Measurements from ENCODE around the gene PLPPR4.
"Not testable (repeated sequence)": the region's sequence is repeated elsewhere in the genome, so short reads cannot be mapped to it uniquely, and the experiment has no call there.

Gene PLPPR4

GRCh38 chr1:99264201-99265021, at the start of gene PLPPR4:
Gene PLPPR4 (plus strand): TSS chr1:99264492. CDS start chr1:99264594, 102 bp downstream.
- peak; percentile 55 for DNase-seq (ENCODE audit: low read depth)

GRCh38 chr1:99216956-99217355, 47.3 kb upstream of the PLPPR4 start:
- no peak for DNase-seq (ENCODE audit: low read depth)

- no peak for DNase-seq (ENCODE audit: low read depth)
Measured at GRCh38 chr1:99217599-99217998, 46.7 kb upstream of the PLPPR4 start.

GRCh38 chr1:99218572-99218971, 45.7 kb upstream of the PLPPR4 start:
- no peak for DNase-seq (ENCODE audit: low read depth)

GRCh38 chr1:99218999-99219398, 45.3 kb upstream of the PLPPR4 start:
- DNase-seq (ENCODE audit: low read depth), result no peak

- no peak for DNase-seq (ENCODE audit: low read depth)
Measured at GRCh38 chr1:99227056-99227897, 37.0 kb upstream of the PLPPR4 start.

GRCh38 chr1:99228153-99228552, 36.1 kb upstream of the PLPPR4 start:
- DNase-seq (ENCODE audit: low read depth), result no peak

GRCh38 chr1:99229122-99229521, 35.2 kb upstream of the PLPPR4 start:
- DNase-seq (ENCODE audit: low read depth), result no peak

DNA sequence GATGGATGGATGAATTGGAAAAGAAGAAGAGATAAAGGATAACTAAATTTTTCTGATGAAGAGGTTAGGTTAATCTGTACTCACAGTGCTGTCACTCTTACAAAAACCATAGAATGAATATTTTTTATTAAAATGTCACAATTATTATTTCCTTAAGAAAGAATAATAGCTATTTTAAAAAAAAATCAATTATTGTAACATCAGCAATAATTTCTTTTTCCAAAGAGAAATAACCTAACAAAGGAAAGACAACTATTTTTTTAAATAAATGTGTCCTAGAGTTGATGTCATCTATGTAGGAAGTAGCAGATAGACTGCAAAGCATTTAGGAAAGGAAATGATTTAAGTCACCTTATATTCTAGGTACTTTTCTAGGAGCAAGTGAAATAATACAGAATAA, 33.6 kb upstream of the PLPPR4 start:
- no peak for DNase-seq (ENCODE audit: low read depth)

DNA sequence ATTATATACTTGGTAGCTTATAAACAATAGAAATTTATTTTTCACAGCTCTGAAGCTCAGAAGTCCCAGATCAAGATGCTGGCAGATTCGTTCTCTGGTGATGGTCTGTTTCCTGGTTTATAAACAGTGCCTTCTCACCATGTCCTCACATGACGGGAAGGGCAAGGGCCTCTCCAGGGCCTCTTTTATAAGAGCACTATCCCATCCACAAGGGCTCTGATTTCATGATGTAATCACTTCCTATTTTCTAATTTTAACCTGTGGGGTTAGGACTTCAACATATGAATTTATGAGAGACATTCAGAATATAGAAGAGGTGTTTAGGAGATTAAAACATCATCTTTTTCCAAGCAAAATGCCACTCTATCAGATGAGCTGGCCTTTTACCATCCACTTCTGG, 32.1 kb upstream of the PLPPR4 start:
- DNase-seq (ENCODE audit: low read depth), result no peak

DNA sequence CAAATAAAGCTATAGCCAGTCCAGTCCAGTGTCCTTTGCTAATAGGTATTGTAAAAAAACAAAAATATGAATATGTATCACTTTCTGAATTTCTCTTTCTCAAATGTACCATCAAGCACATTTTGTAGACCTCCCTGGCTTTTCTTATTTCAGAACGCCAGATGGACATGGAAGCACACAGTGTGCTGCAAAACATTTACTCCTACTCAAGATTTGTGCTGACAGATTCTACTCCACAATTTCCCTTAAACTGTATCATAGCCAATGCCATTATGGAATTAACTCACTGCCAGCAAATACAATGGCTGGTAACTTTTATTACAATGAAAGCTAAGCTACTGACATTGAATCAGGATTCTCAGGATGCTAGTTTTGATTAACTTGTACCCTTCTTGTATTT, 30.8 kb upstream of the PLPPR4 start:
- no peak for DNase-seq (ENCODE audit: low read depth)

- DNase-seq (ENCODE audit: low read depth), result no peak
Measured at GRCh38 chr1:99236756-99237155, 27.5 kb upstream of the PLPPR4 start.

GRCh38 chr1:99239690-99240089, 24.6 kb upstream of the PLPPR4 start:
- DNase-seq (ENCODE audit: low read depth), result no peak

DNA sequence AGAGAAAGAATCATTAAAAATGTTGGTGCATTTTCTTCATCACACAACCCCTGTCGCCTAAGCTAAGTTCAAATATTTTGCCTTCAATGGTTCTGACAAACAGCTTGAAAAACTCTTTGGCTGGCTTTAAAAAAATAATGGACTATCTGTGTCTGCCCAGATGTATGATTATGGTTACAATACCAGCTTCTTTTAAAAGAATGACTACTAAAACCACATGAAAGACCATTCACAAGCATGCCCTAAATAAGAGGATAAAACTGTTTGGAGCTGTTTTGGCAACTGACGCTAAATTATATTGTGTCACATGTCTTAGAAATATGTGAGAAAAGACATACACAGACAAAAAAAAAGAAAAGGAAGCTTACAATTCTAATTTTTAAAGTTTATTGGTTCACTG, 23.7 kb upstream of the PLPPR4 start:
- DNase-seq (ENCODE audit: low read depth), result no peak

DNA sequence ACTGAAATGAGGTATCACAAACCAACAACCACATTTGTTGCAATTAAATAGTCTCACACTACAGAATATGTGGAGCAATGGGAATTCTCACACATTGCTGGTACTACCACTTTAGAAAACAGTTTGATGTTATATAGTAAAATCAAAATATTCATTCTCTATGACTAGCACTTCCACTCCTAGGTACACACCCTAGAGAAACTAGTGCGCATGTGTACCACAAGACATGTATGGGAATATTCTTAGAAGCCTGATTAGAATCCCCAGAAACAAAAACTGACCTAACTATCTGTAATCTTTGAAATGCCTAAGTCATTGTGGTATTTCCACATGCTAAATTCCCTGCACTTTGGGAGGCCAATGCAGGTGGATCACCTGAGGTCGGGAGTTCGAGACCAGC, 18.1 kb upstream of the PLPPR4 start:
- no peak for DNase-seq (ENCODE audit: low read depth)

- DNase-seq (ENCODE audit: low read depth), result no peak
Measured at GRCh38 chr1:99247199-99247598, 17.1 kb upstream of the PLPPR4 start.

- no peak for DNase-seq (ENCODE audit: low read depth)
Measured at GRCh38 chr1:99250728-99251127, 13.6 kb upstream of the PLPPR4 start.

GRCh38 chr1:99251308-99251707, 13.0 kb upstream of the PLPPR4 start:
- no peak for DNase-seq (ENCODE audit: low read depth)

DNA sequence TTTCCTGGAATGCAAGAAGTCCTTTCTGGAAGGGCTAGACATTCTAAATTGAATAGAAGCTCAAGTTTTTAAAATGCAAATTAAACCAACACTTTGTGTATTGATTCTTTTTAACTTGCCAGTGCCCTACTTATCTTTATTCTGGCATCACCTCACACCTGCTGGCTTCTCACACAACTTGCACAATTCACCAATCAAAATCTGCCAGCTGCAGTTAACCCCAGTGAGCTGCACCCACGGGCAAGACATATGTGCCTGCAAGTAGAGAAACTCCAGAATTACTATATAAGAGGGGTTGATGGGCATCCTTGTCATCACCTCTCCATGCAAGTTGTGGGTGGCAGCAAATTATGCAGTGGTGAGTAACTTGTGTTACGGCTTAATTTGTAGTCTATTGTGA, 11.7 kb upstream of the PLPPR4 start:
- DNase-seq (ENCODE audit: low read depth), result no peak

GRCh38 chr1:99260402-99260801, 3.9 kb upstream of the PLPPR4 start:
- DNase-seq (ENCODE audit: low read depth), result not testable (repeated sequence)

DNA sequence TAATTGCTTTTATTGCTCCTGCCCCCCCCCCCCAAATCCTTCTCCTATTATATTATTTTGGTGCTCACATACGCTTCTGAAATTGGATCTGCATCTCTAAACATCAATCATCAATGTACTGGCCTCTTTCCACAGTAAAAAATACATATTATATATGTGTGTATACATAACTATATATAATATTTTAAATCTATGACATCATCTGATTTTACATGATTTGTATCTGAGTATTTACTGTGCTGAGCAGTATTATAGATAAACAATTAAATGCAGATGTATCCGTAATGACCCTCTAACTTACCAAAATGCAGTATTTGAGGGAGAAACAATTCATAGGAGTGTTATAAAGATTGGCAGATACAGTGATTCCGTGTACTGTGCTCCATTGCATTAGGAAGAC, 832 bp downstream of the PLPPR4 start:
- no peak for DNase-seq (ENCODE audit: low read depth)

- peak; percentile 88 for DNase-seq (ENCODE audit: low read depth)
Measured at GRCh38 chr1:99266726-99267125, 2.4 kb downstream of the PLPPR4 start.

GRCh38 chr1:99268021-99268420, 3.7 kb downstream of the PLPPR4 start:
- no peak for DNase-seq (ENCODE audit: low read depth)
